Pancreas (tissue), 10 donors: Measurements from ENCODE around the gene PRR12. TPM values are rescaled to one million over a fixed set of nuclear protein-coding genes. Genes with fewer than 3 reads are reported as not detected.

Experiments
- ATAC-seq, 4 donors: fragments of 200-7000 bp; cut with Tn5 transposase; one replicate each; pipeline versions ENCODE4 v1.8.0 to v1.9.1; 2020; ENCODE audit warnings: mild to moderate bottlenecking in 4 of 4, moderate library complexity in 4 of 4
- DNase-seq, 6 donors: peaks; one replicate each; pipeline ENCODE4 v3.0.0-alpha.2; 2020
- FAIRE-seq: peaks from 2 replicates; lab custom pipeline; 2012; peaks lifted over from hg19 to GRCh38; lab: Jason Lieb, UNC
- H3K27ac ChIP-seq, 4 donors: fragments of 200-600 bp; sonication (generic); 1 replicate in 3 of 4; 2 replicates in 1 of 4; pipeline versions ENCODE4 v1.5.0 to v1.8.0; 2020
- H3K27me3 ChIP-seq, 4 donors: fragments of 200-600 bp; one replicate each; pipeline ENCODE4 v1.8.0; 2021
- H3K36me3 ChIP-seq, 3 donors: fragments of 200-600 bp; sonication (generic) in 1 of 3; one replicate each; pipeline versions ENCODE4 v1.5.0 to v1.8.0; 2020 to 2021
- H3K4me1 ChIP-seq, 3 donors: fragments of 200-600 bp; one replicate each; pipeline ENCODE4 v1.8.0; 2021
- H3K4me3 ChIP-seq, 4 donors: fragments of 200-600 bp; sonication (generic) in 2 of 4; one replicate each; pipeline versions ENCODE4 v1.5.0 to v1.8.0; 2020 to 2021
- H3K9me3 ChIP-seq, 4 donors: fragments of 200-600 bp; one replicate each; pipeline ENCODE4 v1.8.0; 2021
- CTCF ChIP-seq, 4 donors: fragments of 200-600 bp; sonication (generic) in 3 of 4; IDR thresholded peaks; one replicate each; pipeline versions ENCODE4 v1.5.0 to v1.8.0; 2021; ENCODE audit warnings: antibody characterized with exemption in 4 of 4
- WGBS, 2 donors: extraction: QIAGEN DNeasy Blood & Tissue Kit; methylation state at CpG; one replicate each; pipeline ENCODE4 v1.1.7; 2013; 5-methylcytosine and 5-hydroxymethylcytosine counted together
- intact Hi-C, 3 donors: fragments of 100-400 bp; cut with DNase I; formaldehyde crosslinking; loops; one replicate each; pipeline versions ENCODE4 v1.11.1 to v1.14.2; 2022
- polyA plus RNA-seq, 2 donors: library from polyadenylated mRNA; stranded (reverse); fragments of 200-250 nt; gene quantifications; one replicate each; pipeline ENCODE4 v1.2.3, GENCODE V29; 2013
- total RNA-seq, 6 donors: library from RNA; stranded (reverse); fragmentation: NEBNext Ultra II Directional in 4 of 6; extraction: Animal tissue kit (Norgen Biotek cat#: 25700) in 4 of 6; gene quantifications; one replicate each; pipeline versions ENCODE4 v1.2.1 to v1.2.4, GENCODE V29; 2021 to 2023
- donor health status: healthy with polysubstance abuse.
- donor health status: DM: no; HTN: no; CAD: no; lungs with moderate emphysema.
- donor health status: DM: no; HTN: no; CAD: no.
- donor health status: control.
- donor health status: control.
- donor health status: Bipolar disorder and iron deficiency.
- donor health status: DM: yes; HTN: yes; CAD: no.
- donor health status: DM: no; HTN: no; CAD: no.
- donor health status: DM: no; HTN: no; CAD: no.
- donor health status: DM: yes; HTN: yes; CAD: no.

The PRR12 gene
- total and polyA plus RNA-seq, 8 donors, result 8.3 to 18.9 (median 11.1) TPM

GRCh38 chr19:49672131-49672919 lies 81.3 kb downstream of the PRR12 start:
- intact Hi-C loops, result loop anchor here in 1 of 3 donors (10.0 kb wide), 1 partner anchor 88 kb away; the partner anchor contains the start of genes NOSIP and PRRG2
- H3K27me3 ChIP-seq, result no peaks in the 10 kb centered on the region
- peak overlapping the region in 1 of 4 donors; percentile 27 for H3K4me3 ChIP-seq
- FAIRE-seq (no peak), DNase-seq (peak; percentile 78 to 93 (median 82)), ATAC-seq (peak in 3 of 4 donors; percentile 28 to 45 (median 31))
- H3K36me3 ChIP-seq, result no peaks in the 10 kb centered on the region
- peak; percentile 85 to 95 (median 88) for TF ChIP-seq CTCF (IDR thresholded peaks at IDR 0.05)
- peaks cover 5 to 9% (median 8%) of the 10 kb centered on the region in 3 donors for H3K4me1 ChIP-seq
- 12 to 18% methylated on average over 27 to 28 of the region's 28 CpGs for whole genome bisulfite sequencing, 2 donors
- peak overlapping the region in 3 of 4 donors; percentile 55 to 77 (median 58) for H3K27ac ChIP-seq
- no peaks in the 10 kb centered on the region for H3K9me3 ChIP-seq

Other genes starting within 250 kb of the PRR12 start
- 10 to 100 TPM; 10.5 to 30.6 (median 12.6) TPM for gene TEAD2, start 228.8 kb upstream of the PRR12 start, total RNA-seq
- gene TEAD2, start 228.8 kb upstream of the PRR12 start, polyA plus RNA-seq, result 10 to 100 TPM; 16.0 to 16.8 TPM
- 1 to 10 TPM in 1 of 6 donors, under 1 TPM in 3, not detected in 2; 0.41 to 1.3 (median 0.53) TPM for gene DKKL1, start 227.3 kb upstream of the PRR12 start, total RNA-seq
- under 1 TPM in 1 of 2 donors, not detected in 1; 0.12 TPM for gene DKKL1, start 227.3 kb upstream of the PRR12 start, polyA plus RNA-seq
- gene KASH5, start 202.9 kb upstream of the PRR12 start, total RNA-seq, result 1 to 10 TPM; 1.3 to 3.3 (median 2.7) TPM
- gene KASH5, start 202.9 kb upstream of the PRR12 start, polyA plus RNA-seq, result 1 to 10 TPM; 1.2 to 1.7 TPM
- not detected for gene PTH2, start 167.7 kb upstream of the PRR12 start, total RNA-seq
- gene PTH2, start 167.7 kb upstream of the PRR12 start, polyA plus RNA-seq, result not detected
- gene GFY, start 165.8 kb upstream of the PRR12 start, total RNA-seq, result not detected
- gene GFY, start 165.8 kb upstream of the PRR12 start, polyA plus RNA-seq, result not detected
- gene SLC17A7, start 149.7 kb upstream of the PRR12 start, total RNA-seq, result under 1 TPM in 5 of 6 donors, not detected in 1; 0.13 to 0.53 (median 0.40) TPM
- gene SLC17A7, start 149.7 kb upstream of the PRR12 start, polyA plus RNA-seq, result under 1 TPM; 0.30 to 0.31 TPM
- gene PIH1D1, start 139.4 kb upstream of the PRR12 start, total RNA-seq, result 10 to 100 TPM; 34.2 to 49.1 (median 37.2) TPM
- 100 to 1,000 TPM in 1 of 2 donors, 10 to 100 TPM in 1; 82.5 to 110 TPM for gene PIH1D1, start 139.4 kb upstream of the PRR12 start, polyA plus RNA-seq
- 10 to 100 TPM; 16.1 to 22.9 (median 19.8) TPM for gene ALDH16A1, start 138.0 kb upstream of the PRR12 start, total RNA-seq
- 10 to 100 TPM; 72.4 to 89.3 TPM for gene ALDH16A1, start 138.0 kb upstream of the PRR12 start, polyA plus RNA-seq
- 1 to 10 TPM in 5 of 6 donors, under 1 TPM in 1; 0.79 to 3.7 (median 1.8) TPM for gene FLT3LG, start 117.0 kb upstream of the PRR12 start, total RNA-seq
- gene FLT3LG, start 117.0 kb upstream of the PRR12 start, polyA plus RNA-seq, result 1 to 10 TPM; 7.1 to 8.4 TPM
- gene RPL13A, start 103.6 kb upstream of the PRR12 start, total RNA-seq, result 1,000 to 10,000 TPM; 1,459 to 2,866 (median 2,217) TPM
- 1,000 to 10,000 TPM; 1,585 to 1,842 TPM for gene RPL13A, start 103.6 kb upstream of the PRR12 start, polyA plus RNA-seq
- gene RPS11, start 94.7 kb upstream of the PRR12 start, total RNA-seq, result 1,000 to 10,000 TPM in 4 of 6 donors, 100 to 1,000 TPM in 2; 765 to 1,427 (median 1,126) TPM
- gene RPS11, start 94.7 kb upstream of the PRR12 start, polyA plus RNA-seq, result 1,000 to 10,000 TPM; 2,346 to 2,426 TPM
- gene FCGRT, start 78.5 kb upstream of the PRR12 start, total RNA-seq, result 100 to 1,000 TPM in 1 of 6 donors, 10 to 100 TPM in 5; 48.4 to 105 (median 66.3) TPM
- 10 to 100 TPM; 74.5 to 87.8 TPM for gene FCGRT, start 78.5 kb upstream of the PRR12 start, polyA plus RNA-seq
- gene RCN3, start 63.2 kb upstream of the PRR12 start, total RNA-seq, result 10 to 100 TPM in 1 of 6 donors, 1 to 10 TPM in 5; 1.6 to 16.5 (median 4.8) TPM
- gene RCN3, start 63.2 kb upstream of the PRR12 start, polyA plus RNA-seq, result 10 to 100 TPM; 38.7 to 41.5 TPM
- gene NOSIP, start 10.6 kb upstream of the PRR12 start, total RNA-seq, result 10 to 100 TPM; 40.5 to 76.3 (median 52.1) TPM
- 100 to 1,000 TPM; 120 to 148 TPM for gene NOSIP, start 10.6 kb upstream of the PRR12 start, polyA plus RNA-seq
- 1 to 10 TPM; 6.5 to 8.9 (median 8.3) TPM for gene PRRG2, start 9.9 kb upstream of the PRR12 start, total RNA-seq
- 10 to 100 TPM; 11.6 to 15.9 TPM for gene PRRG2, start 9.9 kb upstream of the PRR12 start, polyA plus RNA-seq
- 10 to 100 TPM in 2 of 6 donors, 1 to 10 TPM in 4; 5.5 to 24.4 (median 7.5) TPM for gene RRAS, start 49.0 kb downstream of the PRR12 start, total RNA-seq
- 10 to 100 TPM; 27.2 to 42.9 TPM for gene RRAS, start 49.0 kb downstream of the PRR12 start, polyA plus RNA-seq
- gene SCAF1, start 51.0 kb downstream of the PRR12 start, total RNA-seq, result 10 to 100 TPM; 17.3 to 34.8 (median 28.3) TPM
- 10 to 100 TPM; 17.8 to 30.4 TPM for gene SCAF1, start 51.0 kb downstream of the PRR12 start, polyA plus RNA-seq
- 10 to 100 TPM; 34.4 to 66.0 (median 44.7) TPM for gene IRF3, start 74.7 kb downstream of the PRR12 start, total RNA-seq
- gene IRF3, start 74.7 kb downstream of the PRR12 start, polyA plus RNA-seq, result 100 to 1,000 TPM; 213 to 289 TPM
- gene BCL2L12, start 74.8 kb downstream of the PRR12 start, total RNA-seq, result 10 to 100 TPM in 2 of 6 donors, 1 to 10 TPM in 4; 6.0 to 12.0 (median 9.6) TPM
- 10 to 100 TPM; 16.2 to 16.5 TPM for gene BCL2L12, start 74.8 kb downstream of the PRR12 start, polyA plus RNA-seq
- gene PRMT1, start 86.1 kb downstream of the PRR12 start, total RNA-seq, result 10 to 100 TPM; 27.2 to 61.1 (median 43.3) TPM
- 10 to 100 TPM; 95.3 to 98.7 TPM for gene PRMT1, start 86.1 kb downstream of the PRR12 start, polyA plus RNA-seq
- gene ADM5, start 98.4 kb downstream of the PRR12 start, total RNA-seq, result under 1 TPM; 0.28 to 1.00 (median 0.58) TPM
- 1 to 10 TPM; 2.4 to 2.5 TPM for gene ADM5, start 98.4 kb downstream of the PRR12 start, polyA plus RNA-seq
- 1 to 10 TPM in 4 of 6 donors, under 1 TPM in 2; 0.28 to 5.6 (median 2.1) TPM for gene CPT1C, start 99.9 kb downstream of the PRR12 start, total RNA-seq
- gene CPT1C, start 99.9 kb downstream of the PRR12 start, polyA plus RNA-seq, result 10 to 100 TPM; 10.5 to 12.6 TPM
- gene TSKS, start 172.1 kb downstream of the PRR12 start, total RNA-seq, result under 1 TPM in 3 of 6 donors, not detected in 3; 0.08 to 0.34 (median 0.09) TPM
- gene TSKS, start 172.1 kb downstream of the PRR12 start, polyA plus RNA-seq, result under 1 TPM; 0.35 to 0.76 TPM
- gene AP2A1, start 175.8 kb downstream of the PRR12 start, total RNA-seq, result 10 to 100 TPM; 29.3 to 42.8 (median 34.2) TPM
- 10 to 100 TPM; 27.1 to 29.0 TPM for gene AP2A1, start 175.8 kb downstream of the PRR12 start, polyA plus RNA-seq
- gene FUZ, start 222.1 kb downstream of the PRR12 start, total RNA-seq, result 10 to 100 TPM in 3 of 6 donors, 1 to 10 TPM in 3; 8.8 to 22.3 (median 12.1) TPM
- gene FUZ, start 222.1 kb downstream of the PRR12 start, polyA plus RNA-seq, result 10 to 100 TPM; 24.3 to 30.3 TPM
- gene MED25, start 227.1 kb downstream of the PRR12 start, total RNA-seq, result 10 to 100 TPM; 19.4 to 34.9 (median 24.3) TPM
- gene MED25, start 227.1 kb downstream of the PRR12 start, polyA plus RNA-seq, result 10 to 100 TPM; 56.8 to 60.0 TPM